Measurements from ENCODE around the gene SYNDIG1L. TPM values are rescaled to one million over a fixed set of nuclear protein-coding genes. Genes with fewer than 3 reads are reported as not detected.

SYNDIG1L gene
- total RNA-seq, 4 donors from 2014 or later, result 0.21 to 0.91 (median 0.32) TPM; not detected in 1

DNA sequence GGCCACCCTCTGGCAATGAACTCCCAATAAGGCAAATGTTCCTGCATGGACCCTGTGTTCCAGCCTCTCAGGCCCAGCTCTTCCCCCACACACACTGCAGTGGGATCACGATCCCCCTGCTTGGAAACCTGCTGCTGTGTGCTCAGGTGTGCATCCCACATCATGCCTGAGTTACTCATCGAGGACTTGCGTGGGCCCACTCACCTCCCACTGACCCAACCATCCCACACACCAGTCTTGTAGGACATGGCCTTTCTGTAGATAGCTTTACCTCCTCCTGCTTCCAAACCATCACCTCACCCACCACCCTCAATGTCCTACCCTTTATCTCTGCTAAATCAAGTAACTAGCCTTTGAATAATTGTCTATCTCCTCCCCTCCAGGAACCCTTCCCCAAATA lies 42.5 kb upstream of the SYNDIG1L start:
- TF ChIP-seq POLR2AphosphoS5 (IDR thresholded peaks at IDR 0.05) (no peak), POLR2A (IDR thresholded peaks at IDR 0.05) (no peak), EP300 (IDR thresholded peaks at IDR 0.05) (no peak)
- TF ChIP-seq, protein P1, sequence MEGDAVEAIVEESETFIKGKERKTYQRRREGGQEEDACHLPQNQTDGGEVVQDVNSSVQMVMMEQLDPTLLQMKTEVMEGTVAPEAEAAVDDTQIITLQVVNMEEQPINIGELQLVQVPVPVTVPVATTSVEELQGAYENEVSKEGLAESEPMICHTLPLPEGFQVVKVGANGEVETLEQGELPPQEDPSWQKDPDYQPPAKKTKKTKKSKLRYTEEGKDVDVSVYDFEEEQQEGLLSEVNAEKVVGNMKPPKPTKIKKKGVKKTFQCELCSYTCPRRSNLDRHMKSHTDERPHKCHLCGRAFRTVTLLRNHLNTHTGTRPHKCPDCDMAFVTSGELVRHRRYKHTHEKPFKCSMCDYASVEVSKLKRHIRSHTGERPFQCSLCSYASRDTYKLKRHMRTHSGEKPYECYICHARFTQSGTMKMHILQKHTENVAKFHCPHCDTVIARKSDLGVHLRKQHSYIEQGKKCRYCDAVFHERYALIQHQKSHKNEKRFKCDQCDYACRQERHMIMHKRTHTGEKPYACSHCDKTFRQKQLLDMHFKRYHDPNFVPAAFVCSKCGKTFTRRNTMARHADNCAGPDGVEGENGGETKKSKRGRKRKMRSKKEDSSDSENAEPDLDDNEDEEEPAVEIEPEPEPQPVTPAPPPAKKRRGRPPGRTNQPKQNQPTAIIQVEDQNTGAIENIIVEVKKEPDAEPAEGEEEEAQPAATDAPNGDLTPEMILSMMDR (IDR thresholded peaks at IDR 0.05), result no peak
- Histone ChIP-seq H3K4me3 (no peak overlapping the region), H3K9me3 (no peaks in the 10 kb centered on the region), H3K4me1 (peaks cover 31% of the 10 kb centered on the region), H3K27ac (no peak overlapping the region), H3K36me3 (peaks cover 8% of the 10 kb centered on the region), H3K27me3 (no peaks in the 10 kb centered on the region)
- DNase-seq (ENCODE audit: low spot score in 2 of 2), result no peak
- 89% methylated on average over 3 of the region's 3 CpGs for WGBS

GRCh38 chr14:74465335-74465734 lies 39.3 kb upstream of the SYNDIG1L start:
- Histone ChIP-seq H3K27me3 (no peaks in the 10 kb centered on the region), H3K27ac (no peak overlapping the region), H3K4me3 (no peak overlapping the region), H3K4me1 (peaks cover 22% of the 10 kb centered on the region), H3K9me3 (no peaks in the 10 kb centered on the region), H3K36me3 (no peaks in the 10 kb centered on the region)
- no peak for DNase-seq (ENCODE audit: low spot score in 2 of 2)
- TF ChIP-seq POLR2A (IDR thresholded peaks at IDR 0.05) (no peak), EP300 (IDR thresholded peaks at IDR 0.05) (no peak), POLR2AphosphoS5 (IDR thresholded peaks at IDR 0.05) (no peak)
- TF ChIP-seq, protein P1 (IDR thresholded peaks at IDR 0.05), result no peak
- 73% methylated on average over 2 of the region's 2 CpGs for WGBS

GRCh38 chr14:74464785-74465184 lies 38.8 kb upstream of the SYNDIG1L start:
- H3K4me1 ChIP-seq, result peaks cover 16% of the 10 kb centered on the region
- no peak overlapping the region for H3K27ac ChIP-seq
- no peak overlapping the region for H3K4me3 ChIP-seq
- no peak for DNase-seq (ENCODE audit: low spot score in 2 of 2)
- WGBS, result 59% methylated on average over 2 of the region's 3 CpGs
- TF ChIP-seq, protein P1 (IDR thresholded peaks at IDR 0.05), result no peak
- TF ChIP-seq POLR2A (IDR thresholded peaks at IDR 0.05) (no peak), POLR2AphosphoS5 (IDR thresholded peaks at IDR 0.05) (no peak), EP300 (IDR thresholded peaks at IDR 0.05) (no peak)
- no peaks in the 10 kb centered on the region for H3K9me3 ChIP-seq
- no peaks in the 10 kb centered on the region for H3K36me3 ChIP-seq
- H3K27me3 ChIP-seq, result no peaks in the 10 kb centered on the region

- Histone ChIP-seq H3K27me3 (no peaks in the 10 kb centered on the region), H3K36me3 (no peaks in the 10 kb centered on the region), H3K4me3 (no peak overlapping the region), H3K9me3 (no peaks in the 10 kb centered on the region), H3K4me1 (peaks cover 12% of the 10 kb centered on the region), H3K27ac (no peak overlapping the region)
- TF ChIP-seq POLR2AphosphoS5 (IDR thresholded peaks at IDR 0.05) (no peak), EP300 (IDR thresholded peaks at IDR 0.05) (no peak), POLR2A (IDR thresholded peaks at IDR 0.05) (no peak)
- TF ChIP-seq, protein P1 (IDR thresholded peaks at IDR 0.05), result no peak
- no peak for DNase-seq (ENCODE audit: low spot score in 2 of 2)
- 88% methylated on average over 5 of the region's 5 CpGs for WGBS
Measured at GRCh38 chr14:74463697-74464096, 37.7 kb upstream of the SYNDIG1L start.

- 100% methylated on average over 3 of the region's 3 CpGs for WGBS
- peaks cover 6% of the 10 kb centered on the region for H3K4me1 ChIP-seq
- no peak for DNase-seq (ENCODE audit: low spot score in 2 of 2)
- TF ChIP-seq POLR2A (IDR thresholded peaks at IDR 0.05) (no peak), EP300 (IDR thresholded peaks at IDR 0.05) (no peak)
- no peak overlapping the region for H3K27ac ChIP-seq
- H3K36me3 ChIP-seq, result no peaks in the 10 kb centered on the region
- H3K27me3 ChIP-seq, result no peaks in the 10 kb centered on the region
- no peaks in the 10 kb centered on the region for H3K9me3 ChIP-seq
- no peak overlapping the region for H3K4me3 ChIP-seq
Measured at GRCh38 chr14:74462993-74463392, 37.0 kb upstream of the SYNDIG1L start.

DNA sequence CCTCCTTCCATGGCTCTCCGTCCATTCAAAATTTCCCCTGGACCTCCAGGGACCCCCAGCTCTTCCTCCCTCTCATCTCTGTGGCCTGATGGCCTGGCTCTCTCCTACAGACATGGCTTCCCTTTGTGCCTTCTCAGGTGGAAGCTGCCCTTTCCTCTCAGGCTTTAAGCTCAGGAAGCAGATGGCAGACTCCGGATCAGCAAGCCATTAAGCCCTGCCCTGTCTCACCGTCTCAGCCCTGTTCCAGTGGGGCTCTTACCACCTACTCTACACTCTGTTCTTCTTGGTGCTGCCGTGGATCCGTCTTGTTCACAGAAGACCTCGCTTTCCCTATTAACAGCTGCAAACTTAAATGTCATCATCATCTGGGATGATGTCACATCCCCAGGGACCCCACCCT lies 34.0 kb upstream of the SYNDIG1L start:
- TF ChIP-seq POLR2A (IDR thresholded peaks at IDR 0.05), result no peak
- no peak for TF ChIP-seq POLR2AphosphoS5 (IDR thresholded peaks at IDR 0.05)
- TF ChIP-seq EP300 (IDR thresholded peaks at IDR 0.05), result no peak
- TF ChIP-seq, protein P1 (IDR thresholded peaks at IDR 0.05), result no peak
- H3K36me3 ChIP-seq, result no peaks in the 10 kb centered on the region
- H3K4me1 ChIP-seq, result peaks cover 6% of the 10 kb centered on the region
- no peak overlapping the region for H3K4me3 ChIP-seq
- DNase-seq (ENCODE audit: low spot score in 2 of 2), result no peak
- H3K27me3 ChIP-seq, result no peaks in the 10 kb centered on the region
- H3K9me3 ChIP-seq, result no peaks in the 10 kb centered on the region
- no peak overlapping the region for H3K27ac ChIP-seq
- WGBS, result 79% methylated on average over 6 of the region's 6 CpGs

Data from suprapubic skin (tissue), 4 donors.